Motor neuron (in vitro differentiated cells): ENCODE data around the gene SENP7. TPM values are rescaled to one million over a fixed set of nuclear protein-coding genes. Genes with fewer than 3 reads are reported as not detected.

Source experiments
- ATAC-seq, 8 experiments: fragments of 200-7000 bp; cut with Tn5 transposase; replicated peaks in 6 of 8; 2 replicates each; pipeline ENCODE4 v1.8.0; 2021; ENCODE audit warnings: mild to moderate bottlenecking in 8 of 8, moderate library complexity in 8 of 8
- H3K27ac ChIP-seq, 2 donors: fragments of 250-450 bp; sonication (Bioruptor Pico); 2 replicates each; pipeline ENCODE4 v1.9.0; 2021; ENCODE audit warnings: antibody characterized with exemption in 2 of 2, mild to moderate bottlenecking in 2 of 2, moderate library complexity in 1 of 2
- H3K4me1 ChIP-seq, 2 donors: fragments of 250-450 bp; sonication (Bioruptor Pico); replicated peaks in 1 of 2; 2 replicates each; pipeline ENCODE4 v1.6.1; 2021; ENCODE audit warnings: antibody characterized with exemption in 2 of 2, mild to moderate bottlenecking in 2 of 2, moderate library complexity in 1 of 2
- H3K4me3 ChIP-seq, 5 donors: fragments of 250-450 bp; sonication (Bioruptor Pico); 2 replicates each; pipeline ENCODE4 v1.9.0; 2021; ENCODE audit warnings: antibody characterized with exemption in 5 of 5, mild to moderate bottlenecking in 5 of 5, moderate library complexity in 4 of 5
- WGBS, 10 experiments: fragments of 450-650 bp; shearing (Covaris generic); methylation state at CpG; one replicate each; pipeline ENCODE4 v1.0.0; 2022; 5-methylcytosine and 5-hydroxymethylcytosine counted together
- in situ Hi-C, 9 experiments: fragments of 400-800 bp; cut with MboI; loops; one replicate each; pipeline ENCODE4 v1.15.0; 2021; ENCODE audit warnings: low sequenced_read_pairs in 9 of 9, low pct_unique_long_range_greater_than_20kb in 2 of 9; ENCODE audit not compliant: unreplicated experiment in 9 of 9
- total RNA-seq, 8 experiments: library from RNA; unstranded; fragments of 300-600 nt; gene quantifications; 2 replicates each; pipeline versions ENCODE4 v1.2.3 to v1.2.4, GENCODE V29; 2022

Gene SENP7
- total RNA-seq, 8 experiments from 2014 or later, result 9.3 to 77.7 (median 43.7) TPM

DNA sequence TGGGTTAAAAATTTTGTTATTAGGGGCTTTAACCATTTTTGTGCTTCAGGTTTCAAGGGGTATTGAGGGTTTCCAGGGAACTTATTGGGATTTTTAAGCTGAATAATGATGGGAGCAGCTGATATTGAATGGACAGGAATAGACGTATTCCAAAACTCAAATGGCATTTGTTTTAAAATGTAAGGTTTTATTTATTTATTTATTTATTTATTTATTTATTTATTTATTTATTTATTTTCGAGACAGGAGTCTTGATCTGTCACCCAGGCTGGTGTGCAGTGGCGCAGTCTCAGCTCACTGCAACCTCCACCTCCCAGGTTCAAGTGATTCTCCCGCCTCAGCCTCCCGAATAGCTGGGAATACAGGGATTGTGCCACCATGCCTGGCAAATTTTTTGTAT is 22.2 kb upstream of the SENP7 start:
- WGBS, 10 experiments, result 20 to 89% (median 80%) methylated on average over 1 to 5 of the region's 5 CpGs; no CpG with 5 or more reads in 1 of the 10 experiments
- H3K27ac ChIP-seq, result no peak overlapping the region
- ATAC-seq, result no peak
- in situ Hi-C loops, result no loop called here
- H3K4me1 ChIP-seq, result no peaks in the 10 kb centered on the region
- H3K4me3 ChIP-seq, result no peak overlapping the region

GRCh38 chr3:101533603-101533968 is 20.6 kb upstream of the SENP7 start:
- ATAC-seq, result no peak
- WGBS, 10 experiments, result 40 to 100% (median 100%) methylated on average over 1 of the region's 1 CpG; no CpG with 5 or more reads in 3 of the 10 experiments
- Histone ChIP-seq H3K4me1 (no peaks in the 10 kb centered on the region), H3K4me3 (no peak overlapping the region), H3K27ac (no peak overlapping the region)
- in situ Hi-C loops, result no loop called here

GRCh38 chr3:101532783-101533602 is 20.0 kb upstream of the SENP7 start:
- in situ Hi-C loops, result no loop called here

GRCh38 chr3:101531473-101532086 is 18.6 kb upstream of the SENP7 start:
- no peak for ATAC-seq
- WGBS, 10 experiments, result 0 to 40% (median 13%) methylated on average over 1 to 2 of the region's 2 CpGs; no CpG with 5 or more reads in 7 of the 10 experiments
- Histone ChIP-seq H3K27ac (no peak overlapping the region), H3K4me3 (no peak overlapping the region), H3K4me1 (no peaks in the 10 kb centered on the region)
- in situ Hi-C loops, result no loop called here

More at GRCh38 chr3:101532783-101533602, 20.0 kb upstream of the SENP7 start:
- 11 to 100% (median 80%) methylated on average over 1 to 9 of the region's 9 CpGs for WGBS, 10 experiments
- ATAC-seq, result no peak
- Histone ChIP-seq H3K4me3 (no peak overlapping the region), H3K27ac (no peak overlapping the region), H3K4me1 (no peaks in the 10 kb centered on the region)

DNA sequence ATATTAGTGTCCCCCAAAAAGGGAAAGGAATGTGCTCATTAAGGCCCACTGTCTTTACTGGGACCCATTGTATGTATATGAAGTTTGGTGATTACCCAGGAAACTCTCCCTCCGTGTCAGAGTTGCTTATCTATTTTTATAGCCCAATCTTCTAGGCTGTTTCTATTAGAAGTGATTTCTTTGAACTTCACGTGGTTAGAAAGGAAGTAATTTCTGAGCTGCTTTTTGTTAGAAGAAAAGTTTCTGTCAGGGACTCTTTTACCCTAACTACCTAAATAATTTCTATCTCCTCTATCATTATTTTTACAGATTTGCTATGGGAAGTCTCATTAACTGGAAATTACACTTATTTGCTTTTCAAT is 17.7 kb upstream of the SENP7 start:
- in situ Hi-C loops, result no loop called here
- no peak overlapping the region for H3K4me3 ChIP-seq
- no peak overlapping the region for H3K27ac ChIP-seq

GRCh38 chr3:101529816-101530685 is 17.0 kb upstream of the SENP7 start:
- Histone ChIP-seq H3K4me3 (no peak overlapping the region), H3K27ac (no peak overlapping the region), H3K4me1 (no peaks in the 10 kb centered on the region)
- in situ Hi-C loops, result no loop called here
- peak in 3 of 8 experiments; percentile 38 to 62 (median 56) for ATAC-seq
- 0 to 100% (median 73%) methylated on average over 1 to 4 of the region's 4 CpGs; no CpG with 5 or more reads in 1 of the 10 experiments for WGBS, 10 experiments

More for the DNA sequence above, 17.7 kb upstream of the SENP7 start:
- no peak for ATAC-seq
- H3K4me1 ChIP-seq, result no peaks in the 10 kb centered on the region
- 0 to 71% (median 41%) methylated on average over 1 to 2 of the region's 2 CpGs; no CpG with 5 or more reads in 2 of the 10 experiments for WGBS, 10 experiments

DNA sequence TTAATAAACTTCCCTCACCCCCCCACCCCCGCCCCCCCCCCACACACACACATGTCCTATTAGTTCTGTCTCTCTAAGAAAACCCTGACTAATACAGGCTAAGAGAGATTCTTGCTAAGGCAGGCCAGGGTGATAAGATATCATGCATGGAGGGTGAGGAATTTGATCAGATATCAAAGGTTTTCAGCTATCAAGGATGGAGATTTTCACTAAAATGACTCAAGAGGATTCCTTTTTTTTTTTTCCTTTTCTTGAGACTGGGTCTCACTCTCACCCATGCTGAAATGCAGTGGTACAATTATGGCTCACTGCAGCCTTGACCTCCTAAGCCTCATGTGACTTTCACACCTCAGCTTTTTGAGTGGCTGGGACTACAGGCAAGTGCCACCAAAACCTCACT is 14.9 kb upstream of the SENP7 start:
- ATAC-seq, result no peak
- H3K4me3 ChIP-seq, result no peak overlapping the region
- no CpG with 5 or more reads among the region's 1 CpG for WGBS, 10 experiments
- no peak overlapping the region for H3K27ac ChIP-seq
- H3K4me1 ChIP-seq, result no peaks in the 10 kb centered on the region
- in situ Hi-C loops, result no loop called here

- no peak for ATAC-seq
- H3K4me1 ChIP-seq, result no peaks in the 10 kb centered on the region
- H3K4me3 ChIP-seq, result no peak overlapping the region
- no peak overlapping the region for H3K27ac ChIP-seq
- WGBS, 10 experiments, result 20 to 100% (median 64%) methylated on average over 1 to 3 of the region's 4 CpGs; no CpG with 5 or more reads in 3 of the 10 experiments
- in situ Hi-C loops, result no loop called here
Observed at GRCh38 chr3:101527441-101527840, 14.4 kb upstream of the SENP7 start.

DNA sequence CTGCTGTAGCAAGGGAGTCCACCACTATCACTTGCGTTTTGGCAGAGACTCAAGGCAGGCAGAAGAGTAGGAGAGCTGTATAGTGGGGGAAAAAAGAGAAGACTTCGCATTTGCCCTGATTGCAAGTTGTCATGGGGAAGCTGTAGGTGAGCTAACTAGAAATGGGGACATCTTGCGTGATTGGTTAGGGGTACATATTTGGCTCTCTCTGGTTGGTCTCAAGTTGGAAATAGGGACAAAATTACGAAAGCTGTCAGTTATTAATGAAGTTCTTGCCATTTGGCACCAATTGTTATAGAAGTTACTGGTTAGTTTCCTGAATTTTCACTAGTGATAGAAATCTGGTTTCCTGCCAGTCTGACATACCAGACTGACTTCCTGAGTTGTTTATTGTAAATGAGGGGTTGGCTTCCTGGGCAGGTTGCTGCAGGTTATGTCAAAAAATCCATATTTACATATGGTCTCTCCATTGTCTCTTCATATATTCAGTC is 8.2 kb upstream of the SENP7 start:
- Histone ChIP-seq H3K27ac (no peak overlapping the region), H3K4me1 (no peaks in the 10 kb centered on the region), H3K4me3 (no peak overlapping the region)
- 33 to 100% (median 95%) methylated on average over 1 to 4 of the region's 4 CpGs; no CpG with 5 or more reads in 2 of the 10 experiments for WGBS, 10 experiments
- in situ Hi-C loops, result no loop called here
- no peak for ATAC-seq

DNA sequence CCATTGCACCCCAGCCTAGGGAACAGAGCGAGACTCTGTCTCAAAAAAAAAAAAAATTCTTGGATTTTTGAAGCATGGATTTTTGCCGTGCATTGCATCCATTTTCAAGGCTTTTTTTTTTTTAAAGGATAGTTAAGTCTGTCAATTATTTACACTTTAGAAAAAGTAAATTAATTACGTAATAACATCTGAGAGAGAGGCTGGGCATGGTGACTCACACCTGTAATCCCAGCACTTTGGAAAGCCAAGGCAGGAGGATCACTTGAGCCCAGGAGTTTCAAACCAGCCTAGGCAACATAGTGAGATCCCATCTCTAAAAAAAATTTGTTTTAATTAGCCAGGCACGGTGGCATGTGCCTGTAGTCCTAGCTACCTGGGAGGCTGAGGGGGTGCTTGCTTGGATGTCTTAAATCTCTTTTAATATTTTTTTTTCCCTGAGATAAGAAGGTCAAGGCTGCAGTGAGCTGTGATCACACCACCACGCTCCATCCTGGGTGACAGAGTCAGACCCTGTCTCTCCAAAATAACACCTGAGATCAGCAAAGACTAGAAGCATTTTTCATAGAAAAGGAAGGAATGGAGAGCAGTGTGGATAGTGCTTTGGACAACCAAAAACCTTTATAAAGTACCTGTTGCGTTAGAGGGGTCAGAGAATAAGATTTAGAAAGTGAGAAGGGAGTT is 6.8 kb upstream of the SENP7 start:
- in situ Hi-C loops, result no loop called here
- H3K4me1 ChIP-seq, result no peaks in the 10 kb centered on the region
- WGBS, 10 experiments, result 29 to 100% (median 84%) methylated on average over 2 to 6 of the region's 6 CpGs
- H3K4me3 ChIP-seq, result no peak overlapping the region
- ATAC-seq, result no peak
- no peak overlapping the region for H3K27ac ChIP-seq

GRCh38 chr3:101518421-101518871 is 5.4 kb upstream of the SENP7 start:
- WGBS, 10 experiments, result 0 to 90% (median 83%) methylated on average over 1 to 3 of the region's 3 CpGs; no CpG with 5 or more reads in 2 of the 10 experiments
- Histone ChIP-seq H3K27ac (no peak overlapping the region), H3K4me1 (peaks cover 0 to 1% of the 10 kb centered on the region in 2 donors), H3K4me3 (no peak overlapping the region)
- no peak for ATAC-seq
- in situ Hi-C loops, result no loop called here

DNA sequence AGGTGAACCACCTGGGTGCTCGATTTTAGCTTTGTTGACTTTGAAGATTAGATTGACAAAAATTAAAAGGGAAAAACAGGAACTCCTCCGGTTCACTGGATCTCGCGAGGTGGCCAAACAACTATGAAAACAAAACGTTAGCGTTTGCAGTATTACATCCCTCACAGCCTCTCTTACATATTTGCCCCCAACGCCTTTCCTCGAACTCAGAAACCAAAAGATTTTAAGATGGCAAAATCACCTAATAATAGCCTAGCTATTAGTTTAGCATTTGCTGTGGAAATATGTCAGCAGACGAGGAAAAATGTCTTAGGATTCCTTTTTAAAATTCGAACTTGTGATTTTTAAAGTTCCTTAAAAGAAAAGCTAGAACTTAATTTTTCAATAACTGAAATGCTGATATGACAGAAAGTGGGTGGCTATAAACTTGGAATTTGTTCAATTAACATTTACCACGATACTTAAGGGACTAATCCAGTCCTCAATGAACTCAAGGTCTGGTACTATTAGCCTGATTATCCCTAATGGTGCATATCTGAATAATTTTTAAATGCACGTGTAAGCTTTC is 491 bp upstream of the SENP7 start:
- peak overlapping the region; percentile 64 to 98 (median 88) for H3K4me3 ChIP-seq
- H3K27ac ChIP-seq, result peak overlapping the region; percentile 95 to 98
- WGBS, 10 experiments, result 8 to 75% (median 25%) methylated on average over 1 to 12 of the region's 12 CpGs
- peaks cover 3 to 11% of the 10 kb centered on the region in 2 donors for H3K4me1 ChIP-seq
- in situ Hi-C loops, result no loop called here
- ATAC-seq, result peak in 4 of 8 experiments; percentile 27 to 62 (median 60)
